Activated CD8-positive, alpha-beta memory T cell treated with anti-CD3 and anti-CD28 coated beads, Interleukin-2, amount 10 ng/mL, durations not matched to agents 7 days and 5 days (primary cell): ENCODE measurements around the gene ELOVL7. TPM values are rescaled to one million over a fixed set of nuclear protein-coding genes. Genes with fewer than 3 reads are reported as not detected.
"Not testable (repeated sequence)": the region's sequence is repeated elsewhere in the genome, so short reads cannot be mapped to it uniquely, and the experiment has no call there.

ENCODE experiments used
- ATAC-seq: fragments of 150-1000 bp; cut with Tn5 transposase; one replicate; pipeline ENCODE4 v1.10.0; 2021; ENCODE audit warnings: moderate library complexity
- CTCF ChIA-PET: fragments of 350-600 bp; sonication (Branson Sonifier 250); formaldehyde crosslinking; loops from one replicate; lab custom pipeline; 2021; ENCODE audit warnings: antibody characterized with exemption; lab: Charles Lee
- DNase-seq: peaks from one replicate; pipeline ENCODE4 v3.0.0-alpha.2; 2020
- H3K27ac Mint-ChIP-seq: one replicate; pipeline ENCODE4 v1.8.0; 2021; ENCODE audit warnings: mild to moderate bottlenecking, mixed read lengths
- H3K27me3 Mint-ChIP-seq: one replicate; pipeline ENCODE4 v1.8.0; 2021; ENCODE audit warnings: mixed read lengths
- H3K36me3 Mint-ChIP-seq: one replicate; pipeline ENCODE4 v1.8.0; 2021; ENCODE audit warnings: mild to moderate bottlenecking, mixed read lengths
- H3K4me1 Mint-ChIP-seq: one replicate; pipeline ENCODE4 v1.8.0; 2021; ENCODE audit warnings: mixed read lengths
- H3K4me3 Mint-ChIP-seq: one replicate; pipeline ENCODE4 v1.8.0; 2021; ENCODE audit warnings: mild to moderate bottlenecking, moderate library complexity, mixed read lengths
- H3K9me3 Mint-ChIP-seq: one replicate; pipeline ENCODE4 v1.8.0; 2022; ENCODE audit warnings: low read depth, mixed read lengths
- total RNA-seq, 2 experiments: library from RNA; stranded (reverse); gene quantifications; one replicate each; pipeline ENCODE4 v1.2.3, GENCODE V29; 2021

The ELOVL7 gene
- total RNA-seq, 2 experiments from 2014 or later: 0.44 to 0.87 TPM

GRCh38 chr5:60743511-60744314 lies 100.4 kb downstream of the ELOVL7 start:
- ATAC-seq (no peak), DNase-seq (no peak)
- Mint-ChIP-seq H3K4me3 (no peak overlapping the region), H3K9me3 (no peaks in the 10 kb centered on the region), H3K36me3 (no peaks in the 10 kb centered on the region), H3K4me1 (no peaks in the 10 kb centered on the region), H3K27ac (no peak overlapping the region), H3K27me3 (no peaks in the 10 kb centered on the region)
- CTCF ChIA-PET: no interaction called here

- CTCF ChIA-PET: no interaction called here
- DNase-seq: no peak
Measured at GRCh38 chr5:60740322-60740721, 103.7 kb downstream of the ELOVL7 start.

GRCh38 chr5:60738933-60739332 lies 105.1 kb downstream of the ELOVL7 start:
- H3K4me3 Mint-ChIP-seq: no peak overlapping the region
- CTCF ChIA-PET: no interaction called here
- H3K4me1 Mint-ChIP-seq: no peaks in the 10 kb centered on the region
- H3K9me3 Mint-ChIP-seq: no peaks in the 10 kb centered on the region
- H3K27ac Mint-ChIP-seq: no peak overlapping the region
- ATAC-seq (no peak), DNase-seq (no peak)
- peaks cover 5% of the 10 kb centered on the region for H3K27me3 Mint-ChIP-seq
- no peaks in the 10 kb centered on the region for H3K36me3 Mint-ChIP-seq

More at GRCh38 chr5:60740322-60740721, 103.7 kb downstream of the ELOVL7 start:
- Mint-ChIP-seq H3K36me3 (no peaks in the 10 kb centered on the region), H3K27me3 (peaks cover 5% of the 10 kb centered on the region), H3K9me3 (no peaks in the 10 kb centered on the region), H3K27ac (no peak overlapping the region), H3K4me3 (no peak overlapping the region), H3K4me1 (no peaks in the 10 kb centered on the region)
- no peak for ATAC-seq

GRCh38 chr5:60738461-60738860 lies 105.6 kb downstream of the ELOVL7 start:
- CTCF ChIA-PET: no interaction called here
- H3K9me3 Mint-ChIP-seq: no peaks in the 10 kb centered on the region
- ATAC-seq: no peak
- H3K36me3 Mint-ChIP-seq: no peaks in the 10 kb centered on the region
- no peak overlapping the region for H3K27ac Mint-ChIP-seq
- peaks cover 5% of the 10 kb centered on the region for H3K27me3 Mint-ChIP-seq
- H3K4me3 Mint-ChIP-seq: no peak overlapping the region
- DNase-seq: no peak
- no peaks in the 10 kb centered on the region for H3K4me1 Mint-ChIP-seq

- ATAC-seq, H3K4me1 Mint-ChIP-seq, H3K36me3 Mint-ChIP-seq, H3K27ac Mint-ChIP-seq, CTCF ChIA-PET, H3K4me3 Mint-ChIP-seq, DNase-seq, H3K9me3 Mint-ChIP-seq: not testable (repeated sequence)
- H3K27me3 Mint-ChIP-seq: peaks cover 12% of the 10 kb centered on the region
Measured at GRCh38 chr5:60730858-60731257, 113.2 kb downstream of the ELOVL7 start.

- H3K27ac Mint-ChIP-seq: no peak overlapping the region
- ATAC-seq: no peak
- no peaks in the 10 kb centered on the region for H3K4me1 Mint-ChIP-seq
- H3K36me3 Mint-ChIP-seq: no peaks in the 10 kb centered on the region
- CTCF ChIA-PET: no interaction called here
- H3K27me3 Mint-ChIP-seq: peaks cover 9% of the 10 kb centered on the region
- DNase-seq: no peak
- no peak overlapping the region for H3K4me3 Mint-ChIP-seq
- H3K9me3 Mint-ChIP-seq: no peaks in the 10 kb centered on the region
Measured at GRCh38 chr5:60727033-60727679, 116.9 kb downstream of the ELOVL7 start.

GRCh38 chr5:60724126-60724525 lies 119.9 kb downstream of the ELOVL7 start:
- H3K9me3 Mint-ChIP-seq: no peaks in the 10 kb centered on the region
- no peak for ATAC-seq
- DNase-seq: no peak
- CTCF ChIA-PET: interaction anchor here (0.6 to 0.8 kb wide), 2 partner anchors 214 to 449 kb away, joined by 4 to 6 read pairs; no protein-coding TSS in a partner anchor
- H3K36me3 Mint-ChIP-seq: no peaks in the 10 kb centered on the region
- peaks cover 29% of the 10 kb centered on the region for H3K27me3 Mint-ChIP-seq
- no peak overlapping the region for H3K4me3 Mint-ChIP-seq
- H3K27ac Mint-ChIP-seq: no peak overlapping the region
- no peaks in the 10 kb centered on the region for H3K4me1 Mint-ChIP-seq

- Mint-ChIP-seq H3K36me3 (no peaks in the 10 kb centered on the region), H3K9me3 (no peaks in the 10 kb centered on the region), H3K27ac (no peak overlapping the region), H3K4me1 (no peaks in the 10 kb centered on the region), H3K27me3 (peaks cover 29% of the 10 kb centered on the region), H3K4me3 (no peak overlapping the region)
- DNase-seq (no peak), ATAC-seq (no peak)
- CTCF ChIA-PET: no interaction called here
Measured at GRCh38 chr5:60722416-60722815, 121.7 kb downstream of the ELOVL7 start.

GRCh38 chr5:60719329-60719728 lies 124.7 kb downstream of the ELOVL7 start:
- no peaks in the 10 kb centered on the region for H3K4me1 Mint-ChIP-seq

GRCh38 chr5:60718166-60718892 lies 125.7 kb downstream of the ELOVL7 start:
- ATAC-seq (no peak), DNase-seq (no peak)
- H3K27me3 Mint-ChIP-seq: peaks cover 29% of the 10 kb centered on the region
- H3K9me3 Mint-ChIP-seq: no peaks in the 10 kb centered on the region
- H3K36me3 Mint-ChIP-seq: no peaks in the 10 kb centered on the region
- no peak overlapping the region for H3K27ac Mint-ChIP-seq
- CTCF ChIA-PET: no interaction called here
- H3K4me1 Mint-ChIP-seq: no peaks in the 10 kb centered on the region
- no peak overlapping the region for H3K4me3 Mint-ChIP-seq

More at GRCh38 chr5:60719329-60719728, 124.7 kb downstream of the ELOVL7 start:
- Mint-ChIP-seq H3K9me3 (no peaks in the 10 kb centered on the region), H3K36me3 (no peaks in the 10 kb centered on the region), H3K27me3 (peaks cover 29% of the 10 kb centered on the region), H3K27ac (no peak overlapping the region), H3K4me3 (no peak overlapping the region)
- DNase-seq (no peak), ATAC-seq (no peak)
- CTCF ChIA-PET: no interaction called here

GRCh38 chr5:60715201-60715928 lies 128.7 kb downstream of the ELOVL7 start:
- H3K4me1 Mint-ChIP-seq, DNase-seq, H3K27ac Mint-ChIP-seq, ATAC-seq, H3K9me3 Mint-ChIP-seq, H3K36me3 Mint-ChIP-seq, H3K4me3 Mint-ChIP-seq, CTCF ChIA-PET: not testable (repeated sequence)
- peaks cover 16% of the 10 kb centered on the region for H3K27me3 Mint-ChIP-seq

GRCh38 chr5:60712950-60713349 lies 131.1 kb downstream of the ELOVL7 start:
- DNase-seq: no peak
- CTCF ChIA-PET: no interaction called here
- no peak for ATAC-seq
- H3K36me3 Mint-ChIP-seq: no peaks in the 10 kb centered on the region
- H3K4me1 Mint-ChIP-seq: no peaks in the 10 kb centered on the region
- no peaks in the 10 kb centered on the region for H3K9me3 Mint-ChIP-seq
- peaks cover 6% of the 10 kb centered on the region for H3K27me3 Mint-ChIP-seq
- no peak overlapping the region for H3K27ac Mint-ChIP-seq
- no peak overlapping the region for H3K4me3 Mint-ChIP-seq

- not testable (repeated sequence) for ATAC-seq, H3K4me1 Mint-ChIP-seq, H3K36me3 Mint-ChIP-seq, H3K27me3 Mint-ChIP-seq, H3K4me3 Mint-ChIP-seq, DNase-seq, H3K27ac Mint-ChIP-seq, H3K9me3 Mint-ChIP-seq
- CTCF ChIA-PET: interaction anchor here (1.7 kb wide), 1 partner anchor 12 kb away, joined by 5 read pairs; the partner anchor contains the start of gene DEPDC1B
Measured at GRCh38 chr5:60711892-60712291, 132.2 kb downstream of the ELOVL7 start.
